ENCODE data around the gene PPCDC. TPM values are rescaled to one million over a fixed set of nuclear protein-coding genes. Genes with fewer than 3 reads are reported as not detected.

Gene PPCDC
- total and polyA plus RNA-seq, 2 of the 4 experiments (the other 2 are of a cell fraction), result 13.3 to 16.3 TPM

- no peak overlapping the region for H4K8ac ChIP-seq (ENCODE audit: low read depth in 2 of 2, low read length in 2 of 2)
- no peak overlapping the region for H3K56ac ChIP-seq (ENCODE audit: extremely low read depth, insufficient read depth, low read length)
- ATAC-seq (ENCODE audit: low read depth) (no peak), DNase-seq (no peak)
- no peak overlapping the region for H2AK5ac ChIP-seq (ENCODE audit: low read depth, low read length)
- H3K4me3 ChIP-seq (ENCODE audit: insufficient read depth, low read depth, low read length), result no peak overlapping the region
- CTCF ChIA-PET, result no interaction called here
- no peak overlapping the region for H3K23ac ChIP-seq (ENCODE audit: low read depth, low read length)
- no peaks in the 10 kb centered on the region for H3K9me1 ChIP-seq (ENCODE audit: insufficient read depth, low read length)
- no peak overlapping the region for H3K27ac ChIP-seq (ENCODE audit: insufficient read depth, low read length)
- peaks cover 23% of the 10 kb centered on the region for H3K27me3 ChIP-seq (ENCODE audit: control insufficient read depth, insufficient read depth, low read length)
- dilution Hi-C loops (cut with HindIII; ENCODE audit: low sequenced_read_pairs, unreplicated experiment) (no loop called here), in situ Hi-C loops (cut with MboI; ENCODE audit: low sequenced_read_pairs) (no loop called here), intact Hi-C loops (cut with micrococcal nuclease) (no loop called here)
- H2AFZ ChIP-seq (replicated peaks; ENCODE audit: low read length, poor library complexity), result no peak overlapping the region
- 60% methylated on average over 1 of the region's 6 CpGs; no CpG with 5 or more reads in 1 of the 2 experiments for WGBS, 2 experiments (ENCODE audit: extremely low coverage in 2 of 2, insufficient read length in 1 of 2)
- BruUV-seq (replicated peaks), result no TSS peak
- H3K79me1 ChIP-seq (ENCODE audit: low read depth in 1 of 2, low read length in 2 of 2), result no peaks in the 10 kb centered on the region
- no peak overlapping the region for H4K5ac ChIP-seq (ENCODE audit: low read depth, low read length)
- POLR2A ChIA-PET (ENCODE audit: unreplicated experiment), result no interaction called here
- H3K9me3 ChIP-seq (ENCODE audit: control insufficient read depth, insufficient read depth, low read length), result peaks cover 4% of the 10 kb centered on the region; the same call in 1 of the 2 replicates
- H2BK20ac ChIP-seq (ENCODE audit: low read depth, low read length), result no peak overlapping the region
- no peaks in the 10 kb centered on the region for H3K4me1 ChIP-seq (ENCODE audit: control insufficient read depth, insufficient read depth, low read length)
- no peaks in the 10 kb centered on the region for H3K36me3 ChIP-seq (ENCODE audit: control insufficient read depth, insufficient read depth, low read length)
- no peak overlapping the region for H3K18ac ChIP-seq (ENCODE audit: low read depth, low read length)
- H3K4me2 ChIP-seq (ENCODE audit: low read depth, low read length), result no peak overlapping the region
- H2AK9ac ChIP-seq (replicated peaks; ENCODE audit: low read depth, low read length, poor library complexity), result no peak overlapping the region
- no peak overlapping the region for H2BK15ac ChIP-seq (ENCODE audit: low read depth, low read length)
- no peak overlapping the region for H3K9ac ChIP-seq (ENCODE audit: low read depth, low read length)
- no peaks in the 10 kb centered on the region; the same call in 1 of the 2 replicates for H4K20me1 ChIP-seq (ENCODE audit: insufficient read depth, low read length)
- H3K14ac ChIP-seq (replicated peaks; ENCODE audit: low read depth, low read length), result no peak overlapping the region
- no peak for TF ChIP-seq MAFK (IDR thresholded peaks at IDR 0.05; ENCODE audit: low read depth, low read length)
- no peak for TF ChIP-seq FOS (IDR thresholded peaks at IDR 0.05; ENCODE audit: low read depth, low read length)
- TF ChIP-seq NFE2L2 (IDR thresholded peaks at IDR 0.05; ENCODE audit: low read depth, low read length), result no peak
- TF ChIP-seq SMC3 (IDR thresholded peaks at IDR 0.05; ENCODE audit: low read depth, low read length), result no peak
- TF ChIP-seq RCOR1 (IDR thresholded peaks at IDR 0.05; ENCODE audit: insufficient replicate concordance, low read length), result no peak
- no peak for TF ChIP-seq RFX5 (IDR thresholded peaks at IDR 0.05; ENCODE audit: low read depth, low read length)
- TF ChIP-seq POLR2A (IDR thresholded peaks at IDR 0.05; ENCODE audit: low read depth, low read length), result no peak
- TF ChIP-seq CTCF (conservative IDR thresholded peaks at IDR 0.05; ENCODE audit: low read depth, low read length), result no peak
- TF ChIP-seq USF2 (IDR thresholded peaks at IDR 0.05; ENCODE audit: low read depth, low read length), result no peak
- no peak for TF ChIP-seq CEBPB (IDR thresholded peaks at IDR 0.05; ENCODE audit: low read depth, low read length)
- no peak for TF ChIP-seq MAZ (IDR thresholded peaks at IDR 0.05; ENCODE audit: borderline replicate concordance, low read depth, low read length)
- TF ChIP-seq MXI1 (IDR thresholded peaks at IDR 0.05; ENCODE audit: borderline replicate concordance, low read depth, low read length), result no peak
- no peak for TF ChIP-seq BHLHE40 (IDR thresholded peaks at IDR 0.05; ENCODE audit: low read depth, low read length)
- TF ChIP-seq ELK1 (IDR thresholded peaks at IDR 0.05; ENCODE audit: borderline replicate concordance, low read depth, low read length), result no peak
- TF ChIP-seq CHD1 (IDR thresholded peaks at IDR 0.05; ENCODE audit: low read depth, low read length), result no peak
- no peak overlapping the region for H4K91ac ChIP-seq (ENCODE audit: insufficient read depth, low read depth, low read length)
- no peak overlapping the region for H3K4ac ChIP-seq (ENCODE audit: low read depth, low read length)
- H2BK120ac ChIP-seq (ENCODE audit: low read depth, low read length), result no peak overlapping the region
- H2BK5ac ChIP-seq (ENCODE audit: low read depth, low read length, poor library complexity, severe bottlenecking), result no peak overlapping the region
Measured at GRCh38 chr15:75001310-75001709, 22.1 kb upstream of the PPCDC start.
